ENCODE data around the gene CFAP46. TPM values are rescaled to one million over a fixed set of nuclear protein-coding genes. Genes with fewer than 3 reads are reported as not detected.

The CFAP46 gene
- total RNA-seq, 1 donor from 2014 or later = 1.3 TPM

- H3K4me1 ChIP-seq (ENCODE audit: insufficient read depth, low read length) = no peaks in the 10 kb centered on the region
- DNase-seq (ENCODE audit: low read depth) (no peak), FAIRE-seq (no peak)
- H2AFZ ChIP-seq (ENCODE audit: low read depth, low read length) = no peak overlapping the region
- no peak overlapping the region for H3K4me2 ChIP-seq (ENCODE audit: low read length)
- H3K79me2 ChIP-seq (ENCODE audit: insufficient read depth, low read length) = no peaks in the 10 kb centered on the region
- no peak for TF ChIP-seq EZH2 (IDR thresholded peaks at IDR 0.05; ENCODE audit: insufficient read depth, low read length)
- TF ChIP-seq, protein P1, sequence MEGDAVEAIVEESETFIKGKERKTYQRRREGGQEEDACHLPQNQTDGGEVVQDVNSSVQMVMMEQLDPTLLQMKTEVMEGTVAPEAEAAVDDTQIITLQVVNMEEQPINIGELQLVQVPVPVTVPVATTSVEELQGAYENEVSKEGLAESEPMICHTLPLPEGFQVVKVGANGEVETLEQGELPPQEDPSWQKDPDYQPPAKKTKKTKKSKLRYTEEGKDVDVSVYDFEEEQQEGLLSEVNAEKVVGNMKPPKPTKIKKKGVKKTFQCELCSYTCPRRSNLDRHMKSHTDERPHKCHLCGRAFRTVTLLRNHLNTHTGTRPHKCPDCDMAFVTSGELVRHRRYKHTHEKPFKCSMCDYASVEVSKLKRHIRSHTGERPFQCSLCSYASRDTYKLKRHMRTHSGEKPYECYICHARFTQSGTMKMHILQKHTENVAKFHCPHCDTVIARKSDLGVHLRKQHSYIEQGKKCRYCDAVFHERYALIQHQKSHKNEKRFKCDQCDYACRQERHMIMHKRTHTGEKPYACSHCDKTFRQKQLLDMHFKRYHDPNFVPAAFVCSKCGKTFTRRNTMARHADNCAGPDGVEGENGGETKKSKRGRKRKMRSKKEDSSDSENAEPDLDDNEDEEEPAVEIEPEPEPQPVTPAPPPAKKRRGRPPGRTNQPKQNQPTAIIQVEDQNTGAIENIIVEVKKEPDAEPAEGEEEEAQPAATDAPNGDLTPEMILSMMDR (IDR thresholded peaks at IDR 0.05; ENCODE audit: insufficient read depth, low read depth, low read length) = no peak
- H3K36me3 ChIP-seq (ENCODE audit: insufficient read depth, low read length) = no peaks in the 10 kb centered on the region
- no peak overlapping the region for H3K4me3 Mint-ChIP-seq (ENCODE audit: unreplicated experiment)
- no peaks in the 10 kb centered on the region for H4K20me1 ChIP-seq (ENCODE audit: insufficient read depth, low read length)
- H3K4me1 Mint-ChIP-seq (ENCODE audit: low read depth, unreplicated experiment) = no peaks in the 10 kb centered on the region
- H3K36me3 Mint-ChIP-seq (ENCODE audit: low read depth, unreplicated experiment) = no peaks in the 10 kb centered on the region
- H3K9me3 Mint-ChIP-seq (ENCODE audit: unreplicated experiment) = peaks cover 6% of the 10 kb centered on the region
- H3K4me3 ChIP-seq (ENCODE audit: insufficient read depth, low read depth, low read length) = no peak overlapping the region
- H3K9ac ChIP-seq (ENCODE audit: low read length) = no peak overlapping the region
- peaks cover 41% of the 10 kb centered on the region for H3K27me3 Mint-ChIP-seq (ENCODE audit: low read depth, unreplicated experiment)
- peaks cover 3% of the 10 kb centered on the region for H3K9me3 ChIP-seq (ENCODE audit: insufficient read depth, low read depth, low read length)
- H3K27ac Mint-ChIP-seq (ENCODE audit: unreplicated experiment) = no peak overlapping the region
- no peak overlapping the region for H3K27ac ChIP-seq (ENCODE audit: low read depth, low read length)
- peaks cover 7% of the 10 kb centered on the region for H3K27me3 ChIP-seq (ENCODE audit: insufficient read depth, low read length)
Measured at GRCh38 chr10:132817701-132818211, 124.6 kb downstream of the CFAP46 start.

DNA sequence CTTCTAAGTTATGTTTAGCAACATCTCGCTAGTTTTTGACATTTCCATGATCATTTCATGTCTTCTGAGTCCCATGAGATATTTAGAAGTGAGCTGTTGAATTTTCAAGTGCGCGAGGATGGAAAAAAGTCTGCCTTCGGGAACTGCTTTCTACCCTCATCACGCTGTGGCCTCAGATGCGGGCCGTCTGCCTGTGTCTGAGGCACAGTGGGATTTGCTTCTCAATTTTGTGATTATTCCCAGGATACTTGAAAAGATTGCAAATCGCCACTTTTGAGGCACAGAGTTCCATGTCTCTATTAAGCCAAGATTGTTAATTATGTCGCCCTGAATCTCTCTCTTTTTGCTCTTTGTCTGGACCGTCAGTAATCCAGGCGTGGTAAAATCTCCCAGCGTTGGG lies 125.7 kb downstream of the CFAP46 start:
- Mint-ChIP-seq H3K4me3 (ENCODE audit: unreplicated experiment) (no peak overlapping the region), H3K9me3 (ENCODE audit: unreplicated experiment) (peaks cover 6% of the 10 kb centered on the region), H3K36me3 (ENCODE audit: low read depth, unreplicated experiment) (no peaks in the 10 kb centered on the region), H3K27ac (ENCODE audit: unreplicated experiment) (no peak overlapping the region), H3K27me3 (ENCODE audit: low read depth, unreplicated experiment) (peaks cover 41% of the 10 kb centered on the region), H3K4me1 (ENCODE audit: low read depth, unreplicated experiment) (no peaks in the 10 kb centered on the region)
- Histone ChIP-seq H3K4me3 (ENCODE audit: insufficient read depth, low read depth, low read length) (no peak overlapping the region), H3K9ac (ENCODE audit: low read length) (no peak overlapping the region), H3K79me2 (ENCODE audit: insufficient read depth, low read length) (no peaks in the 10 kb centered on the region), H3K36me3 (ENCODE audit: insufficient read depth, low read length) (no peaks in the 10 kb centered on the region), H3K4me2 (ENCODE audit: low read length) (no peak overlapping the region), H3K27me3 (ENCODE audit: insufficient read depth, low read length) (peaks cover 7% of the 10 kb centered on the region), H2AFZ (ENCODE audit: low read depth, low read length) (no peak overlapping the region), H3K4me1 (ENCODE audit: insufficient read depth, low read length) (no peaks in the 10 kb centered on the region), H4K20me1 (ENCODE audit: insufficient read depth, low read length) (no peaks in the 10 kb centered on the region), H3K9me3 (ENCODE audit: insufficient read depth, low read depth, low read length) (peaks cover 2% of the 10 kb centered on the region), H3K27ac (ENCODE audit: low read depth, low read length) (no peak overlapping the region)
- DNase-seq (ENCODE audit: low read depth) = no peak
- TF ChIP-seq, protein P1 (IDR thresholded peaks at IDR 0.05; ENCODE audit: insufficient read depth, low read depth, low read length) = no peak
- no peak for TF ChIP-seq EZH2 (IDR thresholded peaks at IDR 0.05; ENCODE audit: insufficient read depth, low read length)
- no peak for FAIRE-seq

DNA sequence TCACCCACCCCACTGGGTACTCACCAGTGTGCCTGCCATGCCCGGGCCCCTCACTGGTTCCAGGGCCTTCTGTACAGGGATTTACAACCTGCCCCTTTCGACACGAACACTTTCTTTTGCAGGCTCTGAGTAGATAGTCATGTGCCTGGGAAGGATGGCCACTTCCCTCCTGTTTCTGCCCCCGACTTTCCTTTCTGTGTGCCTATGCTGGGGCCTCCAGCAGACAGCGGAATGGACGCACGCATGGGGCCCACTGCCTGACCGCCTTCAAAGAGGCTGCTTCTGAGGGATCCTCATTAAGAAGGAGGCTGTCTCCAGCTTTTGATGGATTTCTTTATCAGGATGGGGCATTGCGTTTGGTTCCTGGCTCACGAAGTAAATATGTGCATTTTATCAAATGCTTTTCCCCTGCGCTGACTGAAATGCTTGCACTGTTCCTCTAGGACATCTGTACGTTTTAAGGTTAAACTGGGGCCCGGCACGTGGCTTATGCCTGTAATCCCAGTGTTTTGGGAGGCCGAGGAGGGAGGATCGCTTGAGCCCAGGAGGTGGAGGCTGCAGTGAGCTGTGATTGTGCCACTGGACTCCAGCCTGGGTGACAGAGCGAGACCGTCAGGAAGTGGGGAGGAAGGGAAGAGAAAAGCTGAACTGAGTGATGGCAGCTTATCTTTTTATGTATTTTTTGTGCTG lies 127.1 kb downstream of the CFAP46 start:
- Mint-ChIP-seq H3K27me3 (ENCODE audit: low read depth, unreplicated experiment) (peaks cover 43% of the 10 kb centered on the region), H3K4me1 (ENCODE audit: low read depth, unreplicated experiment) (no peaks in the 10 kb centered on the region)

More for the DNA sequence above, 127.1 kb downstream of the CFAP46 start:
- Histone ChIP-seq H3K27me3 (ENCODE audit: insufficient read depth, low read length) (peaks cover 7% of the 10 kb centered on the region), H3K4me3 (ENCODE audit: insufficient read depth, low read depth, low read length) (no peak overlapping the region), H3K9me3 (ENCODE audit: insufficient read depth, low read depth, low read length) (no peaks in the 10 kb centered on the region), H3K9ac (ENCODE audit: low read length) (no peak overlapping the region), H3K4me2 (ENCODE audit: low read length) (no peak overlapping the region), H3K79me2 (ENCODE audit: insufficient read depth, low read length) (no peaks in the 10 kb centered on the region), H2AFZ (ENCODE audit: low read depth, low read length) (no peak overlapping the region), H3K27ac (ENCODE audit: low read depth, low read length) (no peak overlapping the region), H3K4me1 (ENCODE audit: insufficient read depth, low read length) (no peaks in the 10 kb centered on the region), H4K20me1 (ENCODE audit: insufficient read depth, low read length) (no peaks in the 10 kb centered on the region), H3K36me3 (ENCODE audit: insufficient read depth, low read length) (no peaks in the 10 kb centered on the region)
- H3K4me3 Mint-ChIP-seq (ENCODE audit: unreplicated experiment) = no peak overlapping the region
- DNase-seq (ENCODE audit: low read depth) = no peak
- TF ChIP-seq EZH2 (IDR thresholded peaks at IDR 0.05; ENCODE audit: insufficient read depth, low read length) = no peak
- TF ChIP-seq, protein P1 (IDR thresholded peaks at IDR 0.05; ENCODE audit: insufficient read depth, low read depth, low read length) = no peak
- peaks cover 6% of the 10 kb centered on the region for H3K9me3 Mint-ChIP-seq (ENCODE audit: unreplicated experiment)
- H3K27ac Mint-ChIP-seq (ENCODE audit: unreplicated experiment) = no peak overlapping the region
- no peak for FAIRE-seq
- no peaks in the 10 kb centered on the region for H3K36me3 Mint-ChIP-seq (ENCODE audit: low read depth, unreplicated experiment)

All from astrocyte (in vitro differentiated cells and primary cell).